Esophagus squamous epithelium (tissue), 4 donors: ENCODE results near the gene IRS1.

Experiments
- POLR2A ChIP-seq, 4 donors: fragments of 450-650 bp; IDR thresholded peaks; one replicate each; pipeline ENCODE4 v1.6.1; 2017; ENCODE audit warnings: antibody characterized with exemption in 4 of 4, mild to moderate bottlenecking in 4 of 4, moderate library complexity in 3 of 4
- TF ChIP-seq, protein P1 (sequence below), 6 experiments: fragments of 450-650 bp in 4 of 6; fragments of 200-600 bp in 2 of 6; sonication (generic) in 2 of 6; IDR thresholded peaks; one replicate each; pipeline ENCODE4 v1.5.1; 2016 to 2019; ENCODE audit warnings: antibody characterized with exemption in 6 of 6, mild to moderate bottlenecking in 4 of 6, moderate library complexity in 4 of 6

DNA sequence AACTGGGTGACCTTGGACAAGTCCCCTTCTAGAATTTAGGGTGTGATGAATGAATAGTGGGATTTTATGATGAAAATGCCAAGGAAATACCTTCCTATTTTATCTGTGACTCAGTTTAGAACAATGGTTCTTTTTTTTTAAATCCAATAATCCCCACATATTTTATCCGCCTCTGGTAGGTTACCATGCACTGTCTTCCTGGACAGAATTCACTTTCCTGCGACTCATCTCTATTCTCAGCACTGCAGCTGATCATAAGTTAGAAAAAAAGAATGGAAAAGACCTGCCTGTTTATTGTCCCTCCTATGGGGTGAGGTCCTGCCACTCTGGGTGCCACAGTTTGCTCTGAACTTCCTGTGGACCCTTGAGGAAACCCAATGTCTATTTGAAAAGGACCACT is 73.1 kb downstream of the IRS1 start:
- TF ChIP-seq, protein P1, sequence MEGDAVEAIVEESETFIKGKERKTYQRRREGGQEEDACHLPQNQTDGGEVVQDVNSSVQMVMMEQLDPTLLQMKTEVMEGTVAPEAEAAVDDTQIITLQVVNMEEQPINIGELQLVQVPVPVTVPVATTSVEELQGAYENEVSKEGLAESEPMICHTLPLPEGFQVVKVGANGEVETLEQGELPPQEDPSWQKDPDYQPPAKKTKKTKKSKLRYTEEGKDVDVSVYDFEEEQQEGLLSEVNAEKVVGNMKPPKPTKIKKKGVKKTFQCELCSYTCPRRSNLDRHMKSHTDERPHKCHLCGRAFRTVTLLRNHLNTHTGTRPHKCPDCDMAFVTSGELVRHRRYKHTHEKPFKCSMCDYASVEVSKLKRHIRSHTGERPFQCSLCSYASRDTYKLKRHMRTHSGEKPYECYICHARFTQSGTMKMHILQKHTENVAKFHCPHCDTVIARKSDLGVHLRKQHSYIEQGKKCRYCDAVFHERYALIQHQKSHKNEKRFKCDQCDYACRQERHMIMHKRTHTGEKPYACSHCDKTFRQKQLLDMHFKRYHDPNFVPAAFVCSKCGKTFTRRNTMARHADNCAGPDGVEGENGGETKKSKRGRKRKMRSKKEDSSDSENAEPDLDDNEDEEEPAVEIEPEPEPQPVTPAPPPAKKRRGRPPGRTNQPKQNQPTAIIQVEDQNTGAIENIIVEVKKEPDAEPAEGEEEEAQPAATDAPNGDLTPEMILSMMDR (IDR thresholded peaks at IDR 0.05): no peak
- no peak for TF ChIP-seq POLR2A (IDR thresholded peaks at IDR 0.05)
